ENCODE measurements around the gene ANXA5.
A peak's percentile ranks its signal among the peaks of the same experiment; 100 is the strongest.

The ANXA5 gene

GRCh38 chr4:121711263-121712000 is 14.7 kb upstream of the ANXA5 start:
- peak; percentile 73 to 78 for DNase-seq

DNA sequence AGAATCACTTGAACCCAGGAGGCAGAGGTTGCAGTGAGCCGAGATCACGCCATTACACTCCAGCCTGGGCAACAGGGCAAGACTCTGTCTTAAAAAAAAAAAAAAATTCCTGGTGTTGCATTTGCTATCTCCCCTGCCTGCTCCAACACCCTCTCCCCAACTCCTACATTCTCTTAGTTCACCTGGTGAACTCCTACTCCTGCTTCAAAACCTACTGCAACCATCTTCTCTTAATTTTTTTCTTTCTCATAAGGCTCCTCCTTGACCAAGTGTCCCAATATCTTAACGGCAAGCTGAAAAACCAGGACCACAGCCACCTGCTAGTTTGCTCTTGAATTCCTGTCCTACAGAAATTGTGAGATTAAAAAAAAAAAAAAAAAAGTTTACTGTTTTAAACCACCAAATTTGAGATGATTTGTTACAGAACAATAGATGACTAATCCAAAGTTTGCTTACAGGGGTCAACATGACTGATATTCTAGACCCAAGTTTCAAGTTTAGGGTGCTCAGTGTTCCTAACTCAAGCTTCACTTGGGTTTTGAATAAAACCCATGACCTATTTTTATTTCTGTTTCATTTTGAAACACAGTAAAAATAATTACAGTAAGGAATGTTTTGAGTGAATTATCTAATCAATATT is 13.1 kb upstream of the ANXA5 start:
- no peak for DNase-seq

GRCh38 chr4:121707344-121707743 is 10.6 kb upstream of the ANXA5 start:
- DNase-seq: peak in 1 of 2 experiments; percentile 45

GRCh38 chr4:121706595-121707021 is 9.8 kb upstream of the ANXA5 start:
- DNase-seq: peak; percentile 75 to 76

GRCh38 chr4:121705521-121705920 is 8.7 kb upstream of the ANXA5 start:
- no peak for DNase-seq

DNA sequence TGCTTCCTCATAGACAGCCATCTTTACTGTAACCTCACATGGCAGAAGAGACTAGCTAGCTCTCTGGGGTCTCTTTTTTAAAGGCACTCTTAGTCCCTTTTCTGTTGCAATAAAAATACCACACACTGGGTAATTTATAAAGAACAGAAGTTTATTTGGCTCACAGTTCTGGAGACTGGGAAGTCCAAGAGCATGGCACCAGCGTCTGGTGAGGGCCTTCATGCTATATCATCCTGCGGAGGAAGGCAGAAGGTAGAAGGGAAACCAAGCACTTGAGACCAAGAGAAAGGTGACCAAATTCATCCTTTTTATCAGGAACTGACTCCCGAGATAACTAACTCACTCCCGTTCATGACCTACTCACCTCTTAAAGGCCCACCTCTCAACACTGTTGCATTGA is 5.4 kb upstream of the ANXA5 start:
- DNase-seq: no peak

- DNase-seq: no peak
Measured at GRCh38 chr4:121701263-121701662, 4.5 kb upstream of the ANXA5 start.

- DNase-seq: no peak
Measured at GRCh38 chr4:121698236-121698671, 1.5 kb upstream of the ANXA5 start.

- DNase-seq: peak in 1 of 2 experiments; percentile 23
Measured at GRCh38 chr4:121697564-121697963, 784 bp upstream of the ANXA5 start.

GRCh38 chr4:121696170-121696580 is 605 bp downstream of the ANXA5 start:
- DNase-seq: peak; percentile 74 to 76

DNA sequence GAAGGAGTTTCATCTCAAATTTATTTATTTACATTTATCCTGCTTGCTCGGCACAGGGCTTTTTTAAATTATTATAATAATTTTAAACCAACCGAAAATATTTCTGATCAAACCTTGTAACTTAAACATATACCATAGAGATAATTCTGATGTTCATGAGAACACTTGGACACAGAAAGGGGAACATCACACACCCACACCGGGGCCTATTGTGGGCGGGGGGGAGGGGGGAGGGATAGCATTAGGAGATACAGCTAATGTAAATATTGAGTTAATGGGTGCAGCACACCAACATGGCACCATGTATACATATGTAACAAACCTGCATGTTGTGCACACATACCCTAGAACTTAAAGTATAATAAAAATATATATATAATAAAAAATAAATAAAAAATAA is 2.9 kb downstream of the ANXA5 start:
- no peak for DNase-seq

DNA sequence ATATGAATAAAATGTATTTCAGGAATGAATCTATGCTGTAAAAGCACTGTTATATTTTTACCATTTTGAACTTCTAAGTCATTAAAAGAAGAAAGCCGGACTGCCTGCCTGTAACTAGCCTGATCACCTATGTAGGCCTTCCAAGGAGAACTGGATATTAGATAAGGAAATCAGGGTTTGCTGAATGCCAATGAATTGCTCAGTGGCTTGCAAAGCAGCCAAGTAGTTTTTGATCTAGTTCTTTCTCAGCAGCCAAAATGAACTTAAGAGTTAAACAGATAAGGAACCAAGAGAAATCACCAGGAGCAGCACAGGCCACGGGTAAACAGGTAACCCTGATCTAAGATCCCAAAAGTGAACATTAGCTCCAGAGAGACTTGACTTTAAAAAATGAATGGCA is 3.3 kb downstream of the ANXA5 start:
- no peak for DNase-seq

- DNase-seq: no peak
Measured at GRCh38 chr4:121692261-121692660, 4.5 kb downstream of the ANXA5 start.

DNA sequence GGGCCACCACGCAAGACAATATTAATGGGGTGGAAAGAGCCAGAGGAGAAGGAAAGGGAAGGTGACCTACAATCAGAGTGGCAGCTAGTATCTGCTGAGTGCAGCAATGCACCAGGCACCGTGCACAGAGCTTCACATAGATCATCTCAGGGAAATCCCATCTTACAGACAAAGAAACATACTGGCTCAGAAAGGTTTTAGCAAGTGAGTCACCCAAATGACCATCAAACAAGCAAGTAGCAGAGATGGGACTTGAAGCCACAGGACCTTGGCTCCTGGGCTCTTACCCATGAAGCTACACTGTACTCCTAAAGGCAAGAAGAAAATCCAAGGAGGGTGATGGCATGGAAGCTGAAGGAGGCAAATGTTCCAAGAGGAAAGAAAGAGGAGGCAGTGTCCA is 6.8 kb downstream of the ANXA5 start:
- DNase-seq: no peak

DNA sequence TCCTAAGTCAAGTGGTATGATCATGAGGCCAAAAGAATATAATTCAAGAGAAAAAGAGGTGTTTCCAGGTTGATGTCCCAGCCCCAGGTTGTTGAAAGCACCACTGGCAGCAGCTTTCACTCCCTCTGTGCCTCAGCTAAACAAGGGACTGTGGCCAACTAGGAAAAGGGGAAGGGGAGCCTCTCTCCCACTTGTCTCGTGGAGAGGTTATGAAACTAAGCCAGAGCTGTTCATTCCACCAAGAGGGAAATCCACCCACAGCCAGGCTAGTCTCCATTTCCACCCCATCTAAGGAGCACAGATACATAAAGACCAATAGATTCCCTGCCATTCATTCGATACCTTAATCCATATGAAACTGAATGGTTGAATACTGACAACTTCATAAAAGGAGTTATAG is 8.1 kb downstream of the ANXA5 start:
- DNase-seq: no peak

DNA sequence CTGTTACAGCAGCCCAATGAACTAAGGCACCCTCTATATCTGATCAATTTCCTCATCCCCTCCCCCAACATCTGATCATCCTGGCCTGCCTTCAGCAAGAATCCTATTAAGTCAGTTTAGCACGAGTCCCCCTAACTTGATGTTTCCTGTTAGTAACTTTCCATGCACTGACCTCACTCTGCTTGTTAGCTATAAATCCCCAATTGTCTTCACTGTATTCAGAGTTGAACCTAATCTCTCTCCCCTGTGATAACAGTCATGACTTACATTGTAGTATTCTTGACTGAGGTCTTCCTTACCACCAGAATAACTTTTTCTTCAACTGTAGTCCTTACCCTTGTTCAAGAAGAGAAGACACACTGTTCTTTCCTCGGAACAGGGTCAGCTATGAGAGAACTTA is 8.5 kb downstream of the ANXA5 start:
- no peak for DNase-seq

DNA sequence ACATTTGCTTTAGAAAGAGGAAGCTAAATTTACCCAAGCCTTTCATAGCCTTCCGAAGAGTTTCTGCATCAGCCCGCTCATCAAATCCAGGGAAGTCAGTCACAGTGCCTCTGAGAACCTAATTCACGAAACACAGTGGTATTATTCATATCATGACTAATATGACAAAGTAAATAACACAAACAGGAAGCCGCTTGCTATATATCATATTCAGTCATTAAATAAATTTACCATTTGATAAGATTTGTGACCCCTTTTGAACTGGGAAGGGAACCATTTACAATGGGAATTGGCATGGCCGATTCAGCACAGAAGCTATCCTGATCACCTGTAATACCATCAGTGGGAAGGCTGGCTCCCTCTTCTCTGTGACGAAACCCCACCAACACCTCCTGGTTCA is 10.5 kb downstream of the ANXA5 start:
- no peak for DNase-seq

DNA sequence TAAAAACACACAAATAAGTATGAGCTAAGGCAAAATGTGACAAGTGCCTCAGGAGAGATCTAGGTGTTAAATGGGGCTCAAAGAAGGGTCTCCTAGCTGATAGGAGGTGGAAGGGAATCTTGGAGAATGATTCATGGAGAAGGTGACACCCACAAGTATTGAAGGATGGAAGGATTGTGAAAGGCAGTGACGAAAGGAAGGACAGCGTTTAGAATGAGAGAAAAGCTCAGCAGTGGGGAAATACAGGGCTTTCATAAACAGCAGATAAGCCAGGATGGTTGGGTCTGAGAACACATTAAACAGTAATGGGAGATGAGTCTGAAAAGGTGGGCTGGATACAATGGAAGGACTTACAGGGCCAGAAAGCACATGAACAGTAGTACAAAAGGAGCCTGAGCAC is 11.5 kb downstream of the ANXA5 start:
- DNase-seq: no peak

- DNase-seq: no peak
Measured at GRCh38 chr4:121684561-121684960, 12.2 kb downstream of the ANXA5 start.

DNA sequence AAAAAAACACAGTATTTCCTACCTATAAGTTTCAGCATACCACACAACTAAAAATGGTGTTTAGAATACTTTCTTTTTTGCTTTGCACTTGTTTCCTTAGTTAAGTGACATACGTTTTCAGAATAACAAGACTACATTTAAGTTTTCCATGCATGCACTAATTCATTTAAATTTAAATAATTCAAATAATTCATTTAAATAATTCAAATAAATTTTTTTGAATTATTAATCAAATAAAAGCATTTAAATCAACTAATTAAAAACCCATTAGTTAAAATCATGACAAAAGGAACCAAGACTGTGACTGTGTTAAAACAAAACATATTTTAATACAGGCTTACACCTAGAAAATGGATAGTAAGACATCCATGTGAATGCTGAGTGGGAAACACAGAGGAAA is 12.8 kb downstream of the ANXA5 start:
- no peak for DNase-seq

GRCh38 chr4:121680571-121680970 is 16.2 kb downstream of the ANXA5 start:
- no peak for DNase-seq

- no peak for DNase-seq
Measured at GRCh38 chr4:121679951-121680350, 16.8 kb downstream of the ANXA5 start.

DNA sequence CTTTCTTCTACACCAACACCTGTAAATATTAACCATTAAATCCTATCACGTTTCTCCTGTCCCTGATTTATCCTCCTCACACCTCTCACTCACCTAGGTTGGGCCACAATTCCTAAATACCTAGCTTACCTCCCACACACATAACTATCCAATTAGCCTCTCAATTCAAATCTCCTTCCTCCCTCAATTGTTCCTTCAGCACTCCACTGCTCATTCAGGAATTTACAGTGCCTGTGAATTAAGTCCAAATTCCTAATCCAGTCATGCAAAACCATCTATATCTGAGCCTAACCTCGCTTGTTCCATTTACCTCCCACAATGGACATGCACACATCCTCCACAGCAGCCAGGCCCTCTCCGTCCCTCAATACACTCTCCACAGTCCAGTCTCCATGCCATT is 17.5 kb downstream of the ANXA5 start:
- no peak for DNase-seq

DNA sequence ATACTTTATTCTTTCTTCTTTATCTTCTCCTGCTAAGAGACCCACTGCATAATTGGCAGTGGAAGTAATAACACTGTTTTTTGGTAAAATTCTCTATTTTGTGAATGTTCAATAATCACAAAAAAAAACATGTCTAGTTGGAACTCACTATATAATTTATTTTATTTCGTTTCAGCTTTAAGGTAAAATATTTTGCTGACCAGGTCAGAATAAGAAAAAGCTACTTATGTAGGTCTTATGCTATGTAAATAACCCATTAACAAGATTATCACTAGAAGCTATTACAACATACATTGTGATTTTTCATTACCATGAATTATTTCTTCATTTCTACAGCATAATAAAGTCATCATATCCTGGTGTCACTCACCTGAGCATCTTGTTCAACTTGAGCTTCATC is 19.3 kb downstream of the ANXA5 start:
- no peak for DNase-seq

Data from activated T-cell treated with anti-CD3 and anti-CD28 coated beads, Interleukin-2, amount 50 U/mL, for 48 hours (primary cell).